Large intestine (tissue), 3 donors: ENCODE measurements around the gene MUC20. TPM values are rescaled to one million over a fixed set of nuclear protein-coding genes. Genes with fewer than 3 reads are reported as not detected.
"Not testable (repeated sequence)": the region's sequence is repeated elsewhere in the genome, so short reads cannot be mapped to it uniquely, and the experiment has no call there.

Experiments
- DNase-seq, 2 donors: peaks; one replicate each; pipeline versions ENCODE4 v3.0.0 to v3.0.0-alpha.2; 2013
- H3K27ac ChIP-seq: one replicate; pipeline ENCODE4 v1.5.1; 2013; ENCODE audit warnings: low read length
- H3K27me3 ChIP-seq: 2 replicates; pipeline ENCODE4 v1.6.1; 2013; ENCODE audit warnings: low read length; ENCODE audit not compliant: control insufficient read depth, insufficient read depth
- H3K36me3 ChIP-seq: 2 replicates; pipeline ENCODE4 v1.6.1; 2013; ENCODE audit warnings: low read length; ENCODE audit not compliant: control insufficient read depth, insufficient read depth
- H3K4me1 ChIP-seq: one replicate; pipeline ENCODE4 v1.6.1; 2013; ENCODE audit warnings: low read length; ENCODE audit not compliant: control insufficient read depth, insufficient read depth
- H3K4me3 ChIP-seq: one replicate; pipeline ENCODE4 v1.5.1; 2013; ENCODE audit warnings: low read length
- H3K9me3 ChIP-seq: one replicate; pipeline ENCODE4 v1.6.1; 2013; ENCODE audit warnings: mild to moderate bottlenecking, low read depth, low read length, moderate library complexity; ENCODE audit not compliant: control insufficient read depth
- WGBS: methylation state at CpG from one replicate; pipeline ENCODE4 v1.1.5; 2013; ENCODE audit warnings: low lambda C conversion rate; ENCODE audit not compliant: insufficient coverage; 5-methylcytosine and 5-hydroxymethylcytosine counted together
- polyA plus RNA-seq: library from polyadenylated mRNA; unstranded; fragments of 120-200 nt; gene quantifications from one replicate; pipeline ENCODE4 v1.2.1, GENCODE V29; 2013

The MUC20 gene
- polyA plus RNA-seq, 1 donor = 34.5 TPM

- H3K9me3 ChIP-seq, H3K36me3 ChIP-seq, H3K27me3 ChIP-seq: not testable (repeated sequence)
- Histone ChIP-seq H3K4me1 (peaks cover 30% of the 10 kb centered on the region), H3K4me3 (peak overlapping the region; percentile 14), H3K27ac (peak overlapping the region; percentile 76)
- WGBS = no CpG with 5 or more reads among the region's 21 CpGs
- peak in 1 of 2 donors; percentile 76 for DNase-seq
These were observed 1.6 kb downstream of the MUC20 start for GRCh38 chr3:195722139-195722995.

- Histone ChIP-seq H3K27ac (peak overlapping the region; percentile 52), H3K4me1 (peaks cover 31% of the 10 kb centered on the region), H3K4me3 (peak overlapping the region; percentile 14)
- not testable (repeated sequence) for H3K36me3 ChIP-seq, H3K9me3 ChIP-seq, H3K27me3 ChIP-seq
- peak in 1 of 2 donors; percentile 53 for DNase-seq
- WGBS = no CpG with 5 or more reads among the region's 9 CpGs
These were observed 2.2 kb downstream of the MUC20 start for GRCh38 chr3:195722996-195723345.

GRCh38 chr3:195724363-195724762 is 3.6 kb downstream of the MUC20 start:
- DNase-seq, H3K27ac ChIP-seq, H3K9me3 ChIP-seq, H3K4me3 ChIP-seq, H3K27me3 ChIP-seq, H3K36me3 ChIP-seq: not testable (repeated sequence)
- no CpG with 5 or more reads among the region's 13 CpGs for WGBS
- H3K4me1 ChIP-seq = peaks cover 41% of the 10 kb centered on the region

GRCh38 chr3:195725916-195726740 is 5.3 kb downstream of the MUC20 start:
- no CpG with 5 or more reads among the region's 32 CpGs for WGBS
- not testable (repeated sequence) for DNase-seq, H3K9me3 ChIP-seq, H3K27me3 ChIP-seq, H3K4me3 ChIP-seq, H3K27ac ChIP-seq
- peaks cover 35% of the 10 kb centered on the region for H3K4me1 ChIP-seq
- H3K36me3 ChIP-seq = peaks cover 13% of the 10 kb centered on the region

- Histone ChIP-seq H3K4me3 (no peak overlapping the region), H3K36me3 (peaks cover 17% of the 10 kb centered on the region), H3K27me3 (no peaks in the 10 kb centered on the region), H3K4me1 (peaks cover 27% of the 10 kb centered on the region), H3K9me3 (peaks cover 2% of the 10 kb centered on the region), H3K27ac (peak overlapping the region; percentile 26)
- 63% methylated on average over 1 of the region's 7 CpGs for WGBS
- no peak for DNase-seq
These were observed 6.9 kb downstream of the MUC20 start for GRCh38 chr3:195727606-195728195.

- peaks cover 21% of the 10 kb centered on the region for H3K36me3 ChIP-seq
- H3K9me3 ChIP-seq, H3K27me3 ChIP-seq, H3K4me3 ChIP-seq: not testable (repeated sequence)
- H3K27ac ChIP-seq = peak overlapping the region; percentile 47
- WGBS = 37% methylated on average over 3 of the region's 5 CpGs
- H3K4me1 ChIP-seq = peaks cover 25% of the 10 kb centered on the region
- DNase-seq = peak in 1 of 2 donors; percentile 81
These were observed 8.0 kb downstream of the MUC20 start for GRCh38 chr3:195728789-195729188.

GRCh38 chr3:195729476-195730251 is 8.9 kb downstream of the MUC20 start:
- H3K4me1 ChIP-seq = peaks cover 25% of the 10 kb centered on the region
- H3K4me3 ChIP-seq = no peak overlapping the region
- peaks cover 24% of the 10 kb centered on the region for H3K36me3 ChIP-seq
- H3K27ac ChIP-seq = peak overlapping the region; percentile 47
- no peaks in the 10 kb centered on the region for H3K27me3 ChIP-seq
- peak in 1 of 2 donors; percentile 51 for DNase-seq
- peaks cover 2% of the 10 kb centered on the region for H3K9me3 ChIP-seq
- WGBS = 91% methylated on average over 8 of the region's 18 CpGs

- no peak overlapping the region for H3K27ac ChIP-seq
- H3K4me3 ChIP-seq = no peak overlapping the region
- H3K9me3 ChIP-seq = no peaks in the 10 kb centered on the region
- peaks cover 31% of the 10 kb centered on the region for H3K36me3 ChIP-seq
- peaks cover 25% of the 10 kb centered on the region for H3K4me1 ChIP-seq
- no peak for DNase-seq
- no peaks in the 10 kb centered on the region for H3K27me3 ChIP-seq
- WGBS = 100% methylated on average over 1 of the region's 11 CpGs
These were observed 10.7 kb downstream of the MUC20 start for GRCh38 chr3:195731356-195731905.

GRCh38 chr3:195732940-195733339 is 12.2 kb downstream of the MUC20 start:
- no peak overlapping the region for H3K4me3 ChIP-seq
- no peak overlapping the region for H3K27ac ChIP-seq
- DNase-seq = no peak
- peaks cover 18% of the 10 kb centered on the region for H3K4me1 ChIP-seq
- no CpG with 5 or more reads among the region's 12 CpGs for WGBS
- H3K9me3 ChIP-seq = no peaks in the 10 kb centered on the region
- no peaks in the 10 kb centered on the region for H3K27me3 ChIP-seq
- peaks cover 31% of the 10 kb centered on the region for H3K36me3 ChIP-seq
